Measurements from ENCODE around the gene NACA2.

NACA2 gene

GRCh38 chr17:61543786-61544415 is 47.1 kb downstream of the NACA2 start:
- TF ChIP-seq REST (IDR thresholded peaks at IDR 0.05; ENCODE audit: insufficient read depth in 1 of 2, low read depth in 2 of 2, low read length in 2 of 2), result no peak
- TF ChIP-seq SIN3A (IDR thresholded peaks at IDR 0.05; ENCODE audit: borderline replicate concordance, insufficient read depth, low read length), result no peak
- no peak for TF ChIP-seq FOXP2 (optimal IDR thresholded peaks at IDR 0.05; ENCODE audit: borderline replicate concordance, extremely low read depth, extremely low read length, insufficient read depth)
- TF ChIP-seq TAF1 (IDR thresholded peaks at IDR 0.05; ENCODE audit: borderline replicate concordance, insufficient read depth, low read length), result no peak
- no peak for TF ChIP-seq POLR2AphosphoS5 (IDR thresholded peaks at IDR 0.05; ENCODE audit: low read depth, low read length)

- no peak for TF ChIP-seq TAF1 (IDR thresholded peaks at IDR 0.05; ENCODE audit: borderline replicate concordance, insufficient read depth, low read length)
- no peak for TF ChIP-seq POLR2AphosphoS5 (IDR thresholded peaks at IDR 0.05; ENCODE audit: low read depth, low read length)
- no peak for TF ChIP-seq REST (IDR thresholded peaks at IDR 0.05; ENCODE audit: insufficient read depth in 1 of 2, low read depth in 2 of 2, low read length in 2 of 2)
- TF ChIP-seq SIN3A (IDR thresholded peaks at IDR 0.05; ENCODE audit: borderline replicate concordance, insufficient read depth, low read length), result no peak
- TF ChIP-seq FOXP2 (optimal IDR thresholded peaks at IDR 0.05; ENCODE audit: borderline replicate concordance, extremely low read depth, extremely low read length, insufficient read depth), result no peak
Measured at GRCh38 chr17:61542027-61542426, 49.0 kb downstream of the NACA2 start.

GRCh38 chr17:61540874-61541273 is 50.1 kb downstream of the NACA2 start:
- no peak for TF ChIP-seq REST (IDR thresholded peaks at IDR 0.05; ENCODE audit: insufficient read depth in 1 of 2, low read depth in 2 of 2, low read length in 2 of 2)
- no peak for TF ChIP-seq FOXP2 (optimal IDR thresholded peaks at IDR 0.05; ENCODE audit: borderline replicate concordance, extremely low read depth, extremely low read length, insufficient read depth)
